NCI-H128 (cell line): ENCODE measurements around the gene C2orf80.
"Not testable (repeated sequence)": the region's sequence is repeated elsewhere in the genome, so short reads cannot be mapped to it uniquely, and the experiment has no call there.

Source experiments
- DNase-seq: peaks from one replicate; lab custom pipeline; 2025; ENCODE audit not compliant: unreplicated experiment; lab: John Stamatoyannopoulos, UW

C2orf80 gene

DNA sequence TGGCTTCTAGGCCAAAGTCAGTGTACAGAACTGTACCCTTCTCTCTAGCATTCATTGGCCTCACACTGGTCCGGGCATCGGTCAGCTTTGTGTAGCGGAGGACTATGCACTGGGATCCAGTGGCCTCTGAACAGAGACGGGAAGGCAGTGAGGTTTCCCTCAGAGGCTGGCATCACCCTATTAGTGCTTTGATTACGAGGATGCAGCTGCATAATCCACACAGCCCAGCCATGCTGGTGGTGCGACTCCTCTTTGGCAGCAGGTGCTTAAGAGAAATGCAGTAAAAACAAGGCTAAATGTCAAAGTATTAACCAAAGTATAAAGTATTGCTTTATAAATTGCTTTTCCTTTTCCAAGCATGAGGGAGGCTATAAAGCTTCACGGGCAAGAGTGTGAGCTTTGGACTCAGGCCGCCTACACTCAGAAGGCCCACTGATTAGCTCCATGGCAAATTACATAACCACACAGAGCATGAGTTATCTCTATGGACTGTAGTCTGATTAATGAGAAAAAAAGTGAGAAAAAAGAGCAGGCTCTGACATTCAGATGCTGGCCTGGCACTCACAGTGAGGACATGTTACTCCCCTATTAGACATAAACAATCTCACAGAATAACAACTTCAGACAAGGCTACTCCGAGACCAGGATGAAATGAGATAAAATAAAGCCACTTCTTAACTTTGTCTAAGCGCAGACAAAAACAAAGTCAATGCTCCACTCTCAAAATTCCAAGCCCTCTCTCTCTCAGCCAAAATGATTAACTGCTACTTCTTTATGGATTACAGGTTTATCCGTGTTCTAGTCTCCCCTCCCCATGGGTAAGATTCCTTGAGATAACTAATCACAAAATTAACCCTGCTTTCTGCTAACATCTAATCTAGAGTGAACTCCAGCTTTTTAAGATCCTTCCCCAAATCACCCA, 53.8 kb downstream of the C2orf80 start:
- DNase-seq = no peak

DNA sequence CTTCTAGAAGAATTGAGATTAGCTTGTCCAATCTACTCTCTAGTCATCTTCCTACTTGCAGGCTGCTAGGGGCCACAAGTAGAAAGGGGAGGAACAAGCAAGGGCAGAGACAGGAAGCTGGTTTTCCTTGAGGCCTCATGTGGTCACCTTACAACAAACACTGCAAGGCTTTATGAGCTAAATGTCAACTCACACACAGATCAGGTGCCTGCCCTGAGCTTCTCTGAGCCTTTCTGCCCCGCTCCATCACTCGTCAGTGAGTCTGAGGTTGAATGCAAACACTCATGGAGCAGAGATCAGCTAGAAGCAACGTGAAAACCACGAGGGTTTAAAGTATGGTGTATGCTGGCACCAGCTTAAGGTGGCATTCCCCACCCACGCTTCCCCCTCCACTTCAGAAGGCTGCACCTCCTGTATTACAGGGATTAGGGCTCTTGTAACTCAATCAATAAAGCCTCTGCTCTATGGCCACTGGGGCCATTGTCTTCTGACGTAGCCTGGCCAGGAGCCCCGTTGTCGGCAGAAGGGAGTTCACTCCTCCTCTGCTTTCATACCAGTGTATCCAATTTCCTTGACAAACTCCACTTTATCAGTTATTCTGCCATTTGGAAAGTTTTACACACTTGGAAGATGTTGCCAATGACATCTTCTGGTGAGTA, 54.8 kb downstream of the C2orf80 start:
- DNase-seq = no peak

DNA sequence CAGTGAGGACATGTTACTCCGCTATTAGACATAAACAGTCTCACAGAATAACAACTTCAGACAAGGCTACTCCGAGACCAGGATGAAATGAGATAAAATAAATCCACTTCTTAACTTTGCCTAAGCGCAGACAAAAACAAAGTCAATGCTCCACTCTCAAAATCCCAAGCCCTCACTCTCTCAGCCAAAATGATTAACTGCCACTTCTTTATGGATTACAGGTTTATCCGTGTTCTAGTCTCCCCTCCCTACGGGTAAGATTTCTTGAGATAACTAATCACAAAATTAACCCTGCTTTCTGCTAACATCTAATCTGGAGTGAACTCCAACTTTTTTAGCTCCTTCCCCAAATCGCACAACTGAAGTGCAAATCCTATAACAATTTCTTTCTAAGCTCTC, 59.1 kb downstream of the C2orf80 start:
- DNase-seq = no peak

DNA sequence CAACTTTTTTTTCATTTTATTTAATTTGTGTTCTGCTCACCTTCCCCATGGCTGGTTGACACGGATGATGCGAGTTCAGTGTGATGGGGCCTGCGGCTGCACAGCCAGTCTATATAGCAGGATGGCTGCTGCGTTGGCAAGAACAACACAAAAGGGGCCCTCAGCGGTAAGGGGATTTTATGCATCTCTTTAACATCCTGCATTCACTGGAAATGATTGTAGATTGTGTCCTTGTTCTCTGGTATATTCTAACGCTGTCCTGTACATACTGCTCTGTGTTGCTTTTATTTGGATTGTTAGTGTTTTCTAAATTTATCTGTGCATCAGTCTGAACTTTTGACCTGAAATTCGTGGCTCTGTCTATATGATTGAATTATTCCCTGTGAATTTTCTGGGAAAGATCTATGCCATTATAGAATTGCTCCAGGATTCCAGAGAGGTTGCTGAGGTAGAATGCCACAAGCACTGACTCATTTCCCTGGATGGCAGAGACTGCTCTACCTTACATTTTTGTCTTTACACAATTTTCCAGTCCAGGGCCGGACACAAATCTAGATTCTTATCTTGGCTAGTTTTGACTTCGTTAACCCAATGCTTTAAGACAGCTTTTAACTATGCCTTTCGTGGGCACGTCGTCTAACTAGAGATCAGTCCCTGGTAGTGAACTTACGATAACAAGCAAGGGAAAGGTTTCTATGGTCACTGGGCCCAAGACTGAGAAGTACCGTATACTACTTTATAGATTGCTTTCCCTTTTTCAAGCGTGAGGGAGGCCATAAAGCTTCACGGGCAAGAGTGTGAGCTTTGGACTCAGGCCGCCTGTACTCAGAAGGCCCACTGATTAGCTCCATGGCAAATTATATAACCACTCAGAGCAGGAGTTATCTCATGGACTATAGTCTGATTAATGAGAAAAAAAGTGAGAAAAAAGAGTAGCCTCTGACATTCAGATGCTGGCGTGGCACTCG, 59.8 kb downstream of the C2orf80 start, which contains the start of gene CRYGC:
Gene CRYGC, minus strand, starts transcription at position 85 of the 968 bp plus-strand sequence. Its CDS starts 36 bp downstream, at position 49.
- DNase-seq = no peak

DNA sequence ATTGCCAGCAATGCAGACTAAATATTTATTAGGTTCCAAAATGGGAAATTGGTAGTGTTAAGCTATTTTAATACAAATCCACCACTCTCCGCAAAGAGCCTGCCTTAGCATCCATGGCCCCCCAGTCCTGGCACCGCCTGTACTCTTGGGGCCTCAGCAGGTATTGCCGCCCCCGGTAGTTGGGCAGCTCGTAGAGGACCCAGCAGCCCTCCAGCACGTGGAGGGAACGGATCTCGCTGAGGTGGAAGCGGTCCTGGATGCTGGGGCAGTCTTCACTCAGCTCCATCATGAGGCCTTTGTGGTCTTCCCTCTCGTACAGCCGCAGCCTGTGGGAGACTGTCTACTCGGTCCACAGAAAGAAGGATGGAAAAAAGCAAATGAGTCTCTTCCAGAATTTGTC, 61.7 kb downstream of the C2orf80 start:
- DNase-seq = no peak

DNA sequence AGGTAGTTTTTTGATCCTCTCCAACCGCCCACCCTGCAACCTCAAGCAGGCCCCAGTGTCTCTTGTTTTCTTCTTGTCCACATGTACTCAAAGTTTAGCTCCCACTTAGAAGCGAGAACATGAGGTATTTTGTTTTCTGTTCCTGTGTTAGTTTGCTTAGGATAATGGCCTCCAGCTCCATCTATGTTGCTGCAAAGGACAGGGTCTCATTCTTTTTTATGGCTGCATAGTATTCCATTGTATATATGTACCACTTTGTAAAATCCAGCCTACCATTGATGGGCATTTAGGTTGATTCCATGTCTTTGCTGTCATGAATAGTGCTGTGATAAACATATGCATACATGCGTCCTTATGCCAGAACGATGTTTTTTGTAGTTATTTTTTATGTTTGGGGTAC, 62.7 kb downstream of the C2orf80 start:
- no peak for DNase-seq

DNA sequence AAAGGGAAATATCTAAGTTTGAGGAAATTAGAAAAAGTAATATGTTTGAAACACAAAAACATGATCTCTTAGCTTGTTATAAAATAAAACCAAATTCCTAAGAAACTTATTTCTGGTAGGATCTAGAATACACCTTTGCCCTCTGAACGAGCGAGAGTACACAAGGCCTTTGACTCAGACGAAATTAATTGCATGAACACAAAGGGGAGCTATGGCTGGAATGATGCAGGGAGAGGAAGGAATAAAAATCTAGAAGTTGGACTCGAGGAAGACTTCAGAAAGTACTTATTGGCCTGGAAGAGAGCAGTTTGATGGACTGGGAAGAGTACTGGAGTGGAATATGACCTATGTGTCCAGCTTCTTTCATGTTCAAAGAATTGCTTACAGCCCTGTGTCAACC, 64.6 kb downstream of the C2orf80 start:
- no peak for DNase-seq

DNA sequence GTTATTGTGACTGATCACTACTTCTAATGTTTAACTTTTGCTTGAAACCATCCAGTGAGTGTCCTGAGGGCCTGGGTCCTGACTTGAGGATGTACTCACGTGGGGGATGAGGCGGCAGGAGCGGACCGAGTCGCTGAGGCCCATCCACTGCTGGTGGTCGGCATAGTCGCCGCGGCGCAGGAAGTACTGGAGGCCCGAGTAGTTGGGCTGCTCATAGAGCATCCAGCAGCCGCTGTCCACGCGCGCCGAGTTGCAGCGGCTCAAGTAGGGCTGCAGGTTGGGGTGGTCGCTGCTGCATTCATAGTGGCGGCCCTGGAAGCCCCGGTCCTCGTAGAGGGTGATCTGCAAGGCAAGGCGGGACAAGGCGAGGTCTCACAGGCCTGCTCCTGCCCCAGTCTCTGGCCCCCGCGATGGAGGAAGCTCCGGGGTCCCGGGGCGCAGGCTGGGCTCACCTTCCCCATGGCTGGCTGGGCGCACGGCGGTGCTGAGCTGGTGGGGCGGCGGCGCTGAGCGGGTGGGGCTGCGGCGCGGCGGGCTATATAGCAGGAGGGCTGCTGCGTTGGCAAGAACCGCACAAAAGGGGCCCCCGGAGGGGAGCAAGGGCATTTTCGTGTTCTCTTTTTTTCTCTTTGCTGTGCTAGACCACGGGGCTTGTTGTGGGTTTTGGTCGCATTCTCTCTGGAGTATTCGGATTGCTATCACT, 65.7 kb downstream of the C2orf80 start, which contains the start of gene CRYGD:
Gene CRYGD, minus strand, starts transcription at position 512 of the 703 bp plus-strand sequence. Its CDS starts 51 bp downstream, at position 461.
- not testable (repeated sequence) for DNase-seq

DNA sequence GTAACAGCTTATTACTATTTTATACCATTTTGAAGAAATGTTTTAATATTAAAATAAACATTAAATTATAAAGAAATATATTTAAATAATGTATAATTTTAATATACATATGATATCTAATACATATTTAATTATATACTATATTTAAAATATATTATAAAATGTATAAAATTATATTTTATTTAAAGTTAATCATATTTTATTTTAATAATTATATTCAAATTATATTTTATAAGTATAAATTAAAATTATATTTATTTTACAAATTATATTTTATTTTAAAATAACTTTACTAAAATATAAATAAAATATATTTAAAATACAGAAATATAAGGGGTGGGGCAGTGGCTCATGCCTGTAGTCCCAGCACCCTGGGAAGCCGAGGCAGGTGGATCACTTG, 67.6 kb downstream of the C2orf80 start:
- no peak for DNase-seq

DNA sequence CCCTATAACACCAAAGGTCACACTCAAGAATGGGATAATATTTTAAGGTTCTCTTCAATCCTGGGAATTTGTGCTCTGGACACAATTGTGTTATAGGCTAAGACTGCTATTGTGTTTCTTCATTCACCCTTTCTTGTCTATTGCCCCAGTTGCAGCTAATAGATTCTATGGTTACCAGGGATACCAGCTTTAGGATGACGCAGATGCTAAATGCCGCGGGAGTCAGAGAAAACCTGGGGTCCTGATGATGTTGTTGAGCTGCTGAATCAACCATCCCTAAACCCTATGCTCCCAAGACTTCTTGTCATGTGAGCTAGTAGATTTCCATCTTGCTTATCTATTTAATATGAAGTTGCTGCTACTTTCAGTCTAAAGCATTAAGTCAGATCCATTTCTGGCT, 70.9 kb downstream of the C2orf80 start:
- no peak for DNase-seq

DNA sequence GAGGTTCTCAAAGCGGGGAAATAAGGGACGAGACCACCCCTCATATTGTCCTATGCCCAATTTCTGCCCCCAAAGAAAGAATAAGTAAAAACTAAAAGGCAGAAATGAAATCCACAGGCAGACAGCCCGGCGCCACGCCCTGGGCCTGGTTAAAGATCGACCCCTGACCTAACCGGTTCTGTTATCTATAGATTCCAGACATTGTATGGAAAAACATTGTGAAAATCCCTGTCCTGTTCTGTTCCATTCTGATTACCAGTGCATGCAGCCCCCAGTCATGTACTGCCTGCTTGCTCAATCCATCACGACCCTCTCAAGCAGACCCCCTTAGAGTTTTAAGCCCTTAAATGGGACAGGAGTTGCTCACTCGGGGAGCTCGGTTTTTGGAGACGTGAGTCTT, 72.4 kb downstream of the C2orf80 start:
- not testable (repeated sequence) for DNase-seq
